HG03064 (cell line): Measurements from ENCODE around the gene CD300LF.

Experiments used
- ATAC-seq: cut with Tn5 transposase; IDR thresholded peaks from one replicate; pipeline ENCODE4 v1.9.1; 2021; ENCODE audit warnings: low read depth; ENCODE audit not compliant: unreplicated experiment

CD300LF gene

DNA sequence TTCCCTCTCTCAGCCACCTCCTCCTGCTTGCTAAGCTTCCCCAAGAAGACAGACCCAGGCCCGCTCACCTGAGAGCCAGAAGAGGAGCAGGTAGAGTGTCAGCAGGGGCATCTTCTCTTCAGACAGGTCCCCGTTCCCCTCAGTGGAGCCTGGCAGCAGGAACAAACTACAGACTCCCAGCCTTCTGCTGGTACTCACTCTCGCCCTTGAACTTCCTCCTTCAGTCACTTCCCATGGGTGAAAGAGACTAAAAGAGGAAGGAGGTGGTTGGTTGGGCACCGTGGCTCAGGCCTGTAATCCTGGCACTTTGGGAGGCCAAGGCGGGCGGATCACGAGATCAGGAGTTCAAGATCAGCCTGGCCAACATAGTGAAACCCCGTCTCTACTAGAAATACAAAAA is at the start of gene CD300LF:
CD300LF (minus strand) TSS at position 168 of the 400 bp plus-strand sequence; CDS start at position 111, 57 bp downstream.
- ATAC-seq = no peak

DNA sequence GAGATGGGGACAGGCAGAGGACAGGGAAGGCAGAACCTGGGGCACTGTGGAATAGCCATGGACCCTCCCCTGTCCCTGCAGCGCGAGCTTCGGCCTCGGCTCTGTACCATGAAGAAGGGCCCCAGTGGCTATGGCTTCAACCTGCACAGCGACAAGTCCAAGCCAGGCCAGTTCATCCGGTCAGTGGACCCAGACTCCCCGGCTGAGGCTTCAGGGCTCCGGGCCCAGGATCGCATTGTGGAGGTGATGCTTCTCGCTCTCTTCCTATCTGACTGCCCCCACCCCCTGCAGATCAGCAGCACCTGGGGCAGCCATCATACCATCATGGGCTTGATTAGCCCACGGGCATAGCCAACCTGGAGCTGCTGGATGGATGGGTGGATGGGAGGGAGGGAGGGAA is 49.2 kb upstream of the CD300LF start:
- ATAC-seq = no peak

DNA sequence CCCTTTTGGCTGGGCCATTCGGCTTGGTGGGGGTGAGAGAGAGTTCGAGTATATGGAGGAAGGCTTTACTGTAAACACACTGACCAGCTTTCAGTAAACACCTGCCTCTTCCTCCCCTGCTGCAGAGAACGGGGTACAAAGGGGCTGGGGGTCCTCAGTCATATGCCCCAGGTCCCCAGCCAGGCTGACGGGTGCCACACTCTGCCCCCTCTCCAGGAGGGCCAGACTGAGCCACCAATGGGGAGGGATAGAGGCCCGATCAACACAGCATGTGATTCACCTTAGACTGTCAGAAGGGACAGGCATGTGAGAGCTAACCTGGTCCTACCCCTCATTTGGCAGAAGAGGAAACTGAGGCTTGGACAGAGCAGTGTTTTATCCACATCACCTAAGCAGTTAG is 48.7 kb upstream of the CD300LF start:
- ATAC-seq = no peak

DNA sequence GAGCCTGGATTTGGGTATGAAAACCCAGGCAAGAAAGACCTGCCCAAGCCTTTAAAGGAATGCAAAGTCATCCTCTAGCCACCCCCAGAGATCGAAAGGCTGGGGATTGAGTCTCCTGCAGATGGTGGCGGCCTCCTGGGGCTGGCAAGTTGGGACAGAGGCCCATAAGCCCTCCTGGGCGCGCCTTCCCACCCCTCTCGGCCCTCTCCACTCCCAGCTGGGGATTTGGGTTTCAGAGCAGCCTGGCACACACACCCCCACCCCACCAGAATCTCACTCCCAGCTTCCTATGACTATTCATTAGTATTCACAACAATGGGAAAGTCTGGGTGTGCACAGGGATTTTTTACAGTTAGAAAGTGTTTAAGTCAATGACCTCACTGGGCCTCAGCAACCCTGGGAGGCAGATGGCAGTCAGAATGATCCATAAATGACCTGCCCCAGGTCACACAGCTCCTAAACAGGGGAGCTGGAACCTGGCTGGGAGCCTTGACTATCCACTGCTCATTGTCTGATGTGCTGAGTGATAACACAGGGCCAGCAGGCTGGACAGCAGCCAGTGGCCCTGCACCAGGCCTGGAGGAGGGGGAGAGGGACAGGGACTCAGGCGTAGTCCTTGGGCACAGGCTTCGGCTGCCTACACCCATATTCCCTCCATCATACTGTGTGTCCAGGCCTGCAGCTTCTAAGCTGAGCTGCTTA is 47.8 kb upstream of the CD300LF start:
- ATAC-seq = no peak

DNA sequence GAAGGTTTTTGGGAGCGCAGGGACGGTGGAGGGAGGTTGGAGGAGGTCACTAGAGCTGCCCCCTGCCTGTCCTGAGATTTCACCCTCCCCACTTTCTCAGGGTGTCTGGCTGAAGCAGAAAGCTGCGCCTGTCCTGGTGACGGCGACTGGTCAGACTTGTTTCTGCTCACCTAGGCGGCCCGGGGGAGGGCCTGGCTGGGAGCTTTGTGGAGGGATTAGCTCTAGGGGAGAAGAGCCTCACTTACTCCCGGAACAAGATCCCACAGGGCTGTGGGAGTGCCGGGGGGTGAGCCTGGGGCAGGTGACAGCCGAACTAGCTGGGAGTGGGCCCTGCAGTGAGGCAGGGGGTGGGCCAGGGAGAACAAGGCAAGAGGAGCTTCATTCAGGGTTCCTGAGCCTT is 47.2 kb upstream of the CD300LF start:
- ATAC-seq = no peak

DNA sequence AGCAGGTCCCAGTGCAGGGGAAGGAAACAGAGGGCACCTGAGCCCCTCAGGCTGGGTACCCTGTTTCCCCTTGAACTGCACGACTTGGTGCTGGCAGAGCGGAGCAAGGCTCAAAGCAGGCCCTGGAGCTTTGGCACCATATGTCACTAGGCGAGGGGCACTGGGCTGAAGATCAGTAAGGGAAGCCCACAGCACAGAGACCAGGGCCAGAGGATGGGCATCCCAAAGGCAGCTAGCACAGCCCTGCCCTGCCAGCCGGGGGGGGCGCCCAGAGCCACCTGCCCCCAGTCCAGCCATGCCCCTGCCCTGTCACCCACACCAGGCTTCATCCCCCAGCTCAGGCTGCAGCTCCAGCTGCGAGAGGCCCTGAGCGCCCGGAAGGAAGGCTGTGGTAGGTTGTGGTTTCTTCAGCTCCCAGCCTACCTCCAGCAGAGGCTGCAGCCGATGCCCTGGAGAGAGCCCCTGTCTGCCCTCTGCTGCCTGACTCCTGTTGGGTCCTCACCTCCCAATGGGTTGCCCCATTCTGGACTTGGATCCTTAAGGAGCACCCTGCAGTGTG is 46.6 kb upstream of the CD300LF start:
- ATAC-seq = no peak

DNA sequence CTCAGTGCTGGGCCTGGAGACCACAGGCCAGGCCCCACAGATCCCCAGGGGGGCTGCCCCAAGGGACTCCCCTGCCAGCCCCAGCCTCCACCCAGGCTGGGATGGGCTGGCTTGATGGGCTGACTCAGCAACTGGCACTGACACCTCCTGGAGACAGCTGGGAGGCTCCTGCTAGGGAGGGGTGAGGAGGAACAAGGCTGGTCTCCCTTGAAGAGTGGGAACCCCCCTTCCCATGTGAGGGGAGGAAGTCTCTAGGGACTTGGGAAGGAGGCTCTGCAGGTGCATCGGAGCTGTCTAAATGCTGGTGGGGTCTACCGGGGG is 46.1 kb upstream of the CD300LF start:
- no peak for ATAC-seq

DNA sequence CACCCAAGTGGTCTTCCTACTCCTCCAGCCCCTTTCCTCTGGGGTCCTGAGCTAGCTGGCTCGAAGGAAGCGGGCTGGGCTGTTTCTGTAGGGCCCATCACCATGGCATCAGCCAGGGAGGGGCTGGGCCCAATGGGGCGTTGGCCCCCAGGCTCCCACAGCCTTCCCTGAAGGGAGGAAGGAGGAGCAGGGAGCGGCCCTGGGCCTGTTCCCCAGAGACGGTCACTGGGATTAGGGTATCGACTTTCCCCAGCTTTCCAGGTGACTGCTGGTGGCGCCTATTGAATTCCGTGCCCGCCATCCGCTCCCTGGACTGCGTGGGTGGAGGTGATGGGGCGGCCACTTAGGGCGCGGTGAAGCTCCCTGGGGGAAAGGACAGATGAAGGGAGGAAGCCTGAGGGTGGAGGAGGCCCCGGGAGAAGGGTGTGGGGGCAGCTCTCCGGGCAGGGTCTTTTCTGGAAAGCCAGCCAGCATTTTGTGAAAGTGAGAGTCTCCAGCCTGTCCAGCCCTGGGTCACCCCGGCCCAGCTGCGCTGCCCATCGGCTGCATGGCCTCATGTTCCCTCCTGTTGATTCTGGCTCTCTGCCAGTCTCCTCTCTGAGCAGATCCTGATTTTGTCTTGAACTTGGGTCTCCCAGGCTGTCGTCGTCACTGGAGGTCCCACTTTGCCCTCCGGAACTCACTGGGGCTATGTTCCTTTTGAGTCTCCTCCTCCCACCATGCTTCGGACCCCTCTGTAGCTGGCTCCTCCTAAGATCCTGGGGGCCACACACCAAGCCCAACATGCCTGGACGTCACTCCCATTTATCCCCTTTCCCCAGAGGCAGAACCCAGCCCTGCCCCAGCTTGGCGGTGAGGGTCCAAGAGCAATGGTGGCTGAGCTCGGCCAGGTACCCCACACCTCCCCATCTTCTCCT is 45.5 kb upstream of the CD300LF start:
- ATAC-seq = no peak

DNA sequence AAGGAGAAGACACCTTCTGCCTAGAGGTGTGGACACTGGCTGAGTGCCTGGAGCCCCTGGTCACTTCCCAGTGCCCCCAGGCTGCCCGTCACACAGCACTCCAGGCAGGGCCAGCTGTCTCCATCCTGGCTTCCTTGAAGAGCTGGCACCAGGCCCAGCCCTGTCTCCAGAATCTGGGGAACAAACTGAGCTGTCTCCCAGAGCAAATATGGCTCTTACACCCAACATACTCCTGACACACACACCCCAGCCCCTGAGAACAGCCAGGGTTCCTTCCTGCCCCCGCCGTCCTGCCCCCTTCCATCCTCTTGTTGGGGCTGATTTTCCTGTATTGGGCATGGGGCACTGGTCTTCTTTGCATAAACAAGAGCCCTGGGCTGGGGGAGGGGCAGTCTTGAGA is 44.8 kb upstream of the CD300LF start:
- no peak for ATAC-seq

DNA sequence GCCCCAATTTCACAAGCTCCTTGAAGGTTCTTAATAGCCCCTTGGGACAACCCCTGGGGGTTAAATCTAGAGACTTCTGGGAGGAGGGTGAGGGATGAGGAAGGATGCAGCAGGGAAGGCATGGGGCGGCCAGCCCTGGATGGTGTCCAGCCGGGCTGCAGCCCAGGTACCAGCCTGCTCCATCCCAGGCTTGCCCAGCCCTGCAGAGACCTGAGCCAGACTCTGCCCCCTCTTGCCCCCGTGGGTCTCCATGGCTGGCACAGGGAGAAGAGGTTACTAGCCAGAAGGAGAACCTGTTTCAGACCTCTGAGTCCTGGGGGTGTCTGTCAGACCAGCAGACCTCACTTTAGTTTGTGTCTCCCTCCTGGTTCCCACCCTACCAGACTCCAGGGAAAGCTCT is 44.2 kb upstream of the CD300LF start:
- no peak for ATAC-seq

DNA sequence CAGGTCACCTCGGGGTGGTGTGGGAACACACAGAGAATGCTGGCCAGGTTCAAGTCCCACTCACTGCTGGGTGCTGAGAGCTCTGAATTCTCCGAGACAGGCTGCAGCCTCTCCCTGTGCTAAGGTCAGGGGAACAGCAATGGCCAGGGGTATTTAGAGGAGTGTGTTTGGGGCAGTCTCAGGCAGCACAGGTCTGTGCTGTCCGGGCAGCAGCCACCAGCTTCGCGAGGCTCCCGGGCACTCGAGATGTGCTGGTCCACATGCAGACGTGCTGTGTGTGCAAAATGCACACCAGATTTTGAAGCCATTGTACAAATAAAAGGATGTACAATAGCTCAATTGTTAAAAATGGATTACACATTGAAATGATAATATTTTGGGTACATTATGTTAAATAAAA is 42.8 kb upstream of the CD300LF start:
- no peak for ATAC-seq

DNA sequence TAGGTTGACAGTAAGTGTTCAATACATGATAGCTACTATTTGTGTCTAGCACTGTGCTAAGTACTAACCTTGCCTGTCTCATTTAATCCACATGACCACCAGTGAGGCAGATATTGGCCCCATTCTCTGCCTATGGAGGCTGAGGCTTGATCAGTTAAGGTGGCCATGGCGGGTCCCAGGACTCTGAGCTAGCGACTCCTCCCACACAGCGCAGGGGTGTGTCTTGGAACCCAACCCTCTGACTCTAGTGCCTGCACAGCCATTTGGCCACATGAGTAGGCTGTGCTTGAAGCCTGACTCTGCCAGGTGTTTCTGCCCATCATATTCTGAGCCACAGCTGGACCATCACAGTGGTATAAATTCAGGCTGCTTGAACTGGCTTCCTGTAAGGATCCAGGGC is 42.1 kb upstream of the CD300LF start:
- no peak for ATAC-seq

DNA sequence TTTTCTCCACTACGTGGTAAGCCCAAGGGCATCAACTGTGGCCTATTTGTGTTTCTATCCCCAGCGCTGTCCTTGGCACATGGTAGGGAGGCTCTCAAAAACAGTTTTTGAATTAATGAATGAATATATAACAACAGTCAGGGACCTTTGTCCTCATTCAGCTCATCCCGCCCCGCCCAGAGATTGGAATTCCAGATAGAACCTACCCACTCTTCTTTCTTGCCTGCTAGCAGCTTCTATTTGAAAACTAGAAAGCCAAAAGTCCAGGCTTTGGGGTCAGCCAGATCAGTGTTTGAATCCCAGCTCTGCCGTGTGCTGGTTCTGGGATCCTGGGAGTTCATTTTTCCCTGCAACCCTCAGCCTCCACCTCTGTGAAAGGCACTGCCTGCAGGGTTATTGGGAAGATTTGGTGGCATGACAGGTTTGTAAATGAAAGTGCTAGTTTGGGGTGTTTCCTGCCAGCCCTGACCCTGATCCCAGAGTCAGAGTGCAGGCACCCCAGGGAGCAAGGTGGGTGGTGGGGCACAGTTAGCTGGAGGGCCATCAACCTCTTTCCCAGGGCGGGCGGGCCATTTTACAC is 40.2 kb upstream of the CD300LF start:
- no peak for ATAC-seq

DNA sequence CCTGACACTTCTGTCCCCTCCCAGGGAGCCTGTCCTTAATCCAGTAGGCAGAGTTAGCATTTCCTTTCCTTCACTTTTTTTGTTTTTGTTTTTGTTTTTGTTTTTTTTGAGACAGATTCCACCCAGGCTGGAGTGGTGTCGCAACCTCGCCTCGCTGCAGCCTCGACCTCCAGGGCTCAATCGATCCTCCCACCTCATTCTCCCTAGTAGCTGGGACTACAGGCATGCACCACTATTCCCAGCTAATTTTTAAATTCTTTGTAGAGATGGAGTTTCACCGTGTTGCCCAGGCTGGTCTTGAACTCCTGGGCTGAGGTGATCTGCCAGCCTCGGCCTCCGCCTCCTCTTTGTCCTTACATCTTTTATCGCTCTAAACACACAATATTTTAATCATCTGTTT is 39.7 kb upstream of the CD300LF start:
- no peak for ATAC-seq

DNA sequence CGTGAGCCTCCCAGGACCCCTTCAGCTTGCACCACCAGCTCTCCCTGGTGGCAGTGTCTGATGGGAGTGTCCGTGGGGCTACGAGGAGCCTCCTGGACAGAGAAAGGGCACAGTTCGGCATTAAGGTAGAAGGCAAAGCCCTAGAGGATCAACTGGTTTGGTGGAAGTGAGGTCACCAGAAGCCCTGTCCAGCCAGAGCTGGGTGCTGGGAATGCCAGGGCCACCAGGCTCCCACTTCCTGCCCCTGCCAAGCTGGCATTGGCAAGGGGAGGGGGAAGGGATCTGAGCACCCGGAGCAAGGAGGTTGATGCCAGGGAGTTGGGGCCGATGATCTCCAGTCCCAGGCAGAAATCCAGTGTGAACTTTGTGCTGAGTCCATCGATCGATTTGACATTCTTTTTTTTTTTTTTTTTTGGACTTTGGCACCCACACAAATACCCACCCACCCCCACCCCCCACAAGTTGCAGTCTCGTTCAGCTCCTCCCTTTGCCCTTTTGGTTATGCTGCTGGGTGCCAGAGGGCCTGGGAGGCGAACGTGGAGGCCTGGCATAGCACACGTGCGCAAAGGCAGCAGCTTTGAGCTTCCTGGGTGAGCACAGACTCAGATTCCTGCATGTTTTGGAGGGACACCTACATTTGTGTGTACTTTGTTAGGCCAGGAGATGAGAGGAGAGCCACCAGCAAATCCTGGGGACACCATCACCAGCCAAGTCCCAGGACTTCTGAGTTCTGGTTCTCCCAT is 37.8 kb upstream of the CD300LF start:
- ATAC-seq = no peak

DNA sequence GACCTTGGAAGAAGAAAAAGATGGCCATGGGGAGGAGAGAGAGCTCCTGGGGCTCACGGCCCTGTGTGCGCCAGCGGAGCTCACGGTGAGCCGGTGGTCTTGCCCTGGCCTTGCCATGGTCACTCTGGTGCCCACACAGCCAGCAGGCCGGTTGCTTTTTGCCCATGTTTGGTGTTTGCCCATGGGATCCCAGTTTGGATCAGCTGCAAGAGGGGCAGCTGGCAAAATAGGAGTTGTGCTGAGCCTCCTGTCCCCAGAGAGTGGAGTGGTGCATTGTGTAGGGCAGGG is 37.3 kb upstream of the CD300LF start:
- no peak for ATAC-seq

DNA sequence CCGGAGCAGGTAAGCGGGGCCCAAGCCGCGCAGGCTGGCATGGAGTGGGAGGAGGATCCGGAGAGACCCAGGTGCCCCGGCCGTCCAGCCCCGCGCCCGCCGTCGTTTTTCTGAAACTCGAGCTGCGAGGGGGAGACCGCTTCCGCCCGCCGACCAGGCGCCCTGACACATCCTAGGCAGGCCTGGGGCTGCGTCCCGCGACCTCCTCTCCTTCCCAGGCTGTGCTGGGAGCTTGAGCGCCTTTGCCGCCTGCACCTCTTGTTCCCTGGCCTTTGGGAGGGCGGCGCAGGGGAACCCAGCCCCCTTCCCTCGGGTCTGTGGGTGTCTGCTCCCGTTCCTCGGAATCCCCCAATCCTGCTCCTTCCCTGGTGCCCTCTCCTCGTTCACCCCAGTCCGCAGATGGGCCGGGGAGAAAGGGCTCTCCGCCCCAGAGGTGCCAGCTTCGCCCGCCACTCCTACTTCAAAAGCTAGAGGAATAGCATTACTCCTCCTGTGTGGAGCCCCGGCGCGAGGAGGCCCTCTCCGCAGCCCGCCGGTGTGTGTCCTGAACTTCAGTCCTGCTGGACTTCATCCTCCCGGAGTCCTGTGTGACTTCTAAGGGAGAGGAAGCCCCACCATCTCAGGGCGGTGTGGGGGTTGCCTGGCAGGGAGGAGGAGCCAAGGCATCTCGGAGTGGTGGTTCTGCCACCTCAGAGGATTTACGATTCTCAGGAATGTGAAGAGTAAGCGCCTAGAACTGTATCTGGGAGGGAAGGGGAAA is 36.7 kb upstream of the CD300LF start:
- no peak for ATAC-seq

DNA sequence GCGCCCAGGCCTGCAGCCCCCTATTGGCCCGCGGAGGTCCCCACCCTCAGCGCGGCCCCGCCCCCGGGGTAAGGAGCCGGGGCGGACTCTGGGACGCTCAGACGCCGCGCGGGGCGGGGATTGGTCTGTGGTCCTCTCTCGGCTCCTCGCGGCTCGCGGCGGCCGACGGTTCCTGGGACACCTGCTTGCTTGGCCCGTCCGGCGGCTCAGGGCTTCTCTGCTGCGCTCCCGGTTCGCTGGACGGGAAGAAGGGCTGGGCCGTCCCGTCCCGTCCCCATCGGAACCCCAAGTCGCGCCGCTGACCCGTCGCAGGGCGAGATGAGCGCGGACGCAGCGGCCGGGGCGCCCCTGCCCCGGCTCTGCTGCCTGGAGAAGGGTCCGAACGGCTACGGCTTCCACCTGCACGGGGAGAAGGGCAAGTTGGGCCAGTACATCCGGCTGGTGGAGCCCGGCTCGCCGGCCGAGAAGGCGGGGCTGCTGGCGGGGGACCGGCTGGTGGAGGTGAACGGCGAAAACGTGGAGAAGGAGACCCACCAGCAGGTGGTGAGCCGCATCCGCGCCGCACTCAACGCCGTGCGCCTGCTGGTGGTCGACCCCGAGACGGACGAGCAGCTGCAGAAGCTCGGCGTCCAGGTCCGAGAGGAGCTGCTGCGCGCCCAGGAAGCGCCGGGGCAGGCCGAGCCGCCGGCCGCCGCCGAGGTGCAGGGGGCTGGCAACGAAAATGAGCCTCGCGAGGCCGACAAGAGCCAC is 36.0 kb upstream of the CD300LF start, which contains the start of gene NHERF1:
NHERF1 (plus strand) TSS at position 100 of the 750 bp plus-strand sequence; CDS start at position 319, 219 bp downstream.
- peak; percentile 80 for ATAC-seq

DNA sequence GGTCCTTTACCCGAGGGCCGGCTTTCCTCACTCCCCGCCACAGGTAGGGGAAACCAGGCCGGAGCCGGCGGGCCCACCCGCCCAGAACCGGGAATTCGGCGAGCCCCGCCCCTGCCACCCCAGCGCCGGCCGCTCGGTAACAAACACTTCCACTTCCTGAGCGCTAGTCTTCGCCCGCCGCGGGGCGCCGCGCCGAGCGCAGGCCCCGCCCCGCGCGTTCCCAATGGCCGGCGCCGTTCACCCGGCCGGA is 35.5 kb upstream of the CD300LF start:
- ATAC-seq = no peak

DNA sequence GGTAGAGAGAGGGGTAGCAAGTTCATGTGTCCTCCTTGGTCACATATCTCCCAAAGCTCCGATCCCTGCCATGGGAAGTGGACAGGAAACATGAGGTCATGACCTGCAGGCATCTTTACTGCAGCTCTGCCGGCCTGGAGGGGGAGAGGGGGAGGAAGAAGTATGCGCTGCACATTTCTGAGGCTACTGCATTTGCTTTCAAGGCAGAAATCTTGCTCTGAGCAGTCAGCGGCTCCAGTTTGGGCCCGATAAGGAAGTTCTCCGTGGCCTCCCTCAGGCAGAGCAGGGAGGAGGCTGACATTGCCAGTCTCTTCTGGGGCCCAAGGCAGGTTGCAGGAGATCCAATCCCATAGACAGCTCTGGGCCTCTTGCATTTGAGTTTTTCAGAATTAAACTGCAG is 34.2 kb upstream of the CD300LF start:
- no peak for ATAC-seq
